GM21723 (cell line): ENCODE results near the gene PPP2R3B.
"Not testable (repeated sequence)": the region's sequence is repeated elsewhere in the genome, so short reads cannot be mapped to it uniquely, and the experiment has no call there.

Experiments used
- ATAC-seq: cut with Tn5 transposase; IDR thresholded peaks from one replicate; pipeline ENCODE4 v1.9.1; 2021; ENCODE audit warnings: mild to moderate bottlenecking, moderate library complexity; ENCODE audit not compliant: unreplicated experiment

PPP2R3B gene

DNA sequence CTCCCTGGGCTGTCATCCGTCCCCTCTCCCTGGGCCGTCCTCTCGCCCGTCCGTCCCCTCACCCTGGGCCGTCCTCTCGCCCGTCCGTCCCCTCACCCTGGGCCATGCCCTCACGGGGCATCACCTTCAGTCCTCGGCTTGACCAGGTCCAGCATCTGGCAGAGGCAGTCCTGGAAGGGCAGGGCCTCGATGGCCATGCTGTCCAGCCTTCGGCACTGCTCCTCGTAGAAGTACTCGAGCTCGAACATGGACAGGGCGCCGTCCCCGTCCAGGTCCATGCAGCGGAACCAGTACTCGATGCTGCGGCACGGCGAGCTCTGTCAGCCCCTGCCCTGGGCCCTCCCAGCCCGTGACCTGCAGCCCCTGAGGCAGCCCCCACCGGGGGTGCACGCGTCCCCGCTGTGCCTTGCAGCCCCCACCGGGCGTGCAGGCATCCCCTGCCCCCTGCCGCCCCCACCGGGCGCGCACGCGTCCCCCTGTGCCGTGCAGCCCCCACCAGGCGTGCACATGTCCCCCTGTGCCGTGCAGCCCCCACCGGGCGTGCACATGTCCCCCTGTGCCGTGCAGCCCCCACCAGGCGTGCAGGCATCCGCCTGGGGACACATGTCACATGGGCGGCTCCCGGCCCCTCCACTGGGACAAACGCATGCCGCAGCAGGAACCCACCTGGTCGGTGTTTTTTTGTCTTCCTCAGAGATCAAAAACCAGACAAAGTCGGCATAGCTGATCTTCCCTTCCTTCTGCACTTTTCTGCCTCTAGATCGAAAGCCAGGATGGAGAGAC is 45.9 kb downstream of the PPP2R3B start:
- ATAC-seq = no peak

DNA sequence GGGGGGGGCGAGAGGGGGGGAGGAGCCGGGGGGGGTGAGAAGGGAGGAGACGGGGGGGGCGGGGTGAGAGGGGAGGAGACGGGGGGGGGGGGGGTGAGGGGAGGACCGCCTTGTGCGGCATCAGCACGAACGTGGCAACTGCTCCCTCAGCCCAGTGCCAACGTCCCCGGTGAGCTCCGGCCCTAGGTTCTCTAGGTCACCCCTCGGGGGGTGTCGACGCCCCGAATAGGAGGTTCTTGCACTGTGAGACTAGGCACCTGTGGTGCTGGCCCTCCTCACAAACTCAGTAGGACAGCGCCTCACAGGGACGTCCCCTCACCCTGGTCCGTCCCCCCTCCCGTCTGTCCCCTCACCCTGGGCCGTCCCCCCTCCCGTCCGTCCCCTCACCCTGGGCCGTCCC is 46.6 kb downstream of the PPP2R3B start:
- no peak for ATAC-seq

DNA sequence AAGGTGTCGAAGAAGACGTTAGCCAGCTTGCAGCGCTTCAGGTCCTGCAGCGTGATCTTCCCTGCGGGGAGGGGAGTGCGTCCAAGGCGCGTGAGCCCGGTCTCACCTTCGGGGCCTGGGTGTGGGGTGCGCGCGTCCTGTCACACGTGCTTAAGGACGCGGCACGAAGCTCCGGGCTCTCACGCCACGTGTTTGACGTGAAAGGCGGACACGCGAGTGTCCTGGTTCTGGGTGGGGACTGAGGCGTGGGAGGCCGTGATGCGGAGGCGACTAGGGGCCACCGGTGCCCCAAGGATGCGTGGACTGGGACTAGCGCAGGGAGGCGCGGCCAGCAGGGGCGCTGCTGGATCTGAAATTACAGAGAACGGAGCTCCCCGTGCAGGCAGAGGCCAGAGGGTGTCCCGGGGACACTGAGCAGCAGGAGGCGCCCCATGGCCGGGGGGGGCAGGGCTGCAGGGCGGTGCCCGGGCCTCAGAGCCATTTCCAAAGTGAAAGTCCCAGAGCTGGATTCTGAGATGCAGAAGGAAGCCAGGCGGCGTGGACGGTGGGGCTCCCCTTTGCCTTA is 47.8 kb downstream of the PPP2R3B start:
- no peak for ATAC-seq

DNA sequence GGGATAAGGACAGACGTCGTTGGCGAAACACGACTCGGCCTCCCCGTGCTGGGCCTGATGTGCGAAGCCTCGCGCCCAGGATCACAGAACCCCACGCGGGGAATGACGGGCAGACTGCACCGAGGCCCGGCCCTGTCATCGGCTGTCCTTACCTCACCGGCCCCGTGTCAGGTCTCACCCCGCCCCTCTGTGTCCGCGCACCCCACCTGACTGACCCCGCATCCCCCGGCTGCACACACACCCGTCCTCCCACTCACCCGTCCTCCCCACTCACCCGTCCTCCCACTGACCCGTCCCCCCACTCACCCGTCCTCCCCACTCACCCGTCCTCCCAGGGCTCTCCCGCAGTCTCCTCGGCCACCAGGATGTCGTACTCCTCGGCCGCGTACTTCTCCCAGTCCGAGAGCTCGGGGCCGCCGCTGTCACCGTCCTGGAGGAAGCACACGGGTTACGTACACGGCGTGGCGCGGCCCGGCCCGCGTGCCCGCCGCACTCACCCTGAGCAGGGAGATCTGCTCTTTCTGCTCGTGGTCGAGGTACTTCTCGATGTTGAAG is 48.3 kb downstream of the PPP2R3B start:
- ATAC-seq = no peak

DNA sequence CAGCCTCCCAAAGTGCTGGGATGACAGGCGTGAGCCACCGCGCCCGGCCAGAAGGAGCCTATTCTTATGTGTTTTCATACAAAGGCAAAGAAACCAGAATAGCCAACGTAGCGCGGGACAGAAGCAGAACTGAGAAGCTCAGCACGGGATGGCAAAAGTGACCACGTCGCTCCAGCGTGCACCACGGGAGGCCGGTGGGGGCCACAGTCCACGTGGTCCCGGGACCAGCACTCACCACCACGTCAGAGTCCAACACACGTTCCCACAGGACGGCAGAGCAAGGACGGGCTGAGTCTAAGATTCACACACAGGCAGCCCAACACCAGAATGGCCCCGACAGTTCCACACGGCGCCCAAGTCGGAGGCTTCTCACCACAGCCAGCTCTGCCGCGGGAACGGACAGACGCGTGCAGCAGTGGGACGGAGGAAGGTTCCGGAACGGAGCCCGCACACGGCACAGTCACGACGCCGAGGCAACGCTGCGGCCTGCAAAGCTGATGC is 49.3 kb downstream of the PPP2R3B start:
- no peak for ATAC-seq

DNA sequence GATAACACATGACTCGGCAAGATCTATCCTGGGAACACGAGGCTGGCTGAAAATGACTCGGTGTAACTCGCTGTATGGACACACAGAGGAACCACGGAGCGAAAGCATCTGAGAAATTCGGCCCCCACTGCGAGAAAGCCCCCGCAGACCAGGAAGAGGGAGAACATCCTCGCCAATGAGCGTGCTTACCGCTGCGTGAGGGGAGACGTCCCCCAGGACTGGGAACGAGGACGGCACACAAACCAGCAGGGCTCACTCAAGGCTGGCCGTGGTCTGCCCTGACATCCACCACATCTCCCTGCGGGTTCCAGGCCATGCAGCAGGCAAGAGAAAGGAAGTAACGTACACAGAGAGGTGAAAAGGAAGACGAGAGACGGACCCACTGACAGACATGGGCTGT is 50.5 kb downstream of the PPP2R3B start:
- ATAC-seq = no peak

DNA sequence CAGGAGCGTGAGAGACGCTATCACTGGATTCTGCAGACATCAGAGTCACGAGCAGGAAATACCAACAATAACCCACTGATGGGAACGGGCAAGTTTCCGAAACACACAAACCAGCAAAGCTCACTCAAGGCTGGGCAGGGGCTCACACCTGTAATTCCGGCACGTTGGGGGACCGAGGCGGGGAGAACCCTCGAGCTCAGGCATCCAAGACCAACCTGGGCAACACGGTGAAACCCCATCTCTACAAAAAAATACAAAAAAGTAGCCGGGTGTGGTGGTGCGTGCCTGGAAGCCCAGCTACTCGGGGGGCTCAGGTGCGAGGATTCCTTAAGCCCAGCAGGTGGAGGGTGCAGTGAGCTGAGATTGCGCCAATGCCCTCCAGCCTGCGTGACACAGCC is 51.0 kb downstream of the PPP2R3B start:
- ATAC-seq = no peak

- ATAC-seq = no peak
Measured at GRCh38 chrX:334971-335757, 51.5 kb downstream of the PPP2R3B start.

DNA sequence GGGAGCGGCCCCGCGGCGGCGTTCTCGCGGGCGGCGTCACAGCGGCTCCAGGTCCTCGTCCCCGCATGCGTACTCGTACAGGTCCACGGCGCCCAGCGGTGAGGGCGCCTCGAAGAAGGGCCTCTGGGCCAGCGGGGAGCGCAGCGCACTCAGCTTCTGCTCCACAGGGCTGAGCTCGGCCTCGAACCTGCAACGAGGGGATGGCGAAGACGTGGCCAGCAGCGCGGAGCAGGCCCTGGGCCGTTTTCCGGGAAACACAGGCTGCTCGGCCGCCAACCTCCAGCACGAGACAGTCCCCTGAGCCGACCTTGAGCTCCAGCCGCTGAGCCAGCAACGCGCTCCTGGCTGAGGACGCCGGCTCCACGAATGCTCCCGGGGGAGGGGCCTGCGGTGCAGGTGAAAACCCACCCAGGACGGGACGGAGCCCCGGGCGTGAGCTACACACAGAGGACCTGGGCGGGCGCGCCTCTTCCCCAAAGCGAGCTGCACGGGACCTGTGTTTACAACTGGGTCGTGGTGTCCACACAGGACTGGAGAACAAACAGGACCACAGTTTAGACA is 52.3 kb downstream of the PPP2R3B start:
- ATAC-seq = no peak

DNA sequence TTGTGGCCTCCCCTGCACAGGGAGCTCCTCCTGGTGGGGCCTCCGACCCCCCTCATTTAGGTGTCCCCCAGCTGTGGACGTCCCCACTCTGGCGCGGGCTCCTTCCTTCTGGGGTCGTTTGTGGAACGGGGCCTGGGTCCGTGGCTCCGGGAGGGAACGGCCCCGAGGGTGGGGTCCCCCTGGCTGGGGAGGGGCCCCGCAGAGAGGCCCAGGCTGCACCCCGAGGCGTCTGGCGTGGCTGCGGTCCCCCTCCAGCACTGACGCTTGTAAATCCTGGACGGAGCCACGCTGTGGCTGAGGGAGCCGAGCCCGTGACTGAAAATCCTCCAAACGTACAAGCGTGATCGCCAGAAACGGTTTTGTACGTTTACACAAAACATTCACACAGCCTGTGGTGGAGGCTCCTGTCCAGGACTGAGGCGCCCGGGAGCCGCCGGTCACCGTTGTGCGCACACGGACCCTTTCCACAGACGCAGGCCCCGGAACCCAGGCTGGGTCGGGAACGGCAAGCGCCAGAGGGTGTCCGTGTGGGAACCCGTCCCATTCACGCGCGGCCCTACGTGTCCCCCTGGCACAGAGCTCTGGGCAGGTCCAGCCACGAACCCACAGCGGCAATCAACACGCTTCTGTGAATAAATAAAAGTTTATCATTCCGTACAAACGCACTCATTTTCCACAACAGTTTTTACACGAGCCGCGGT is 52.9 kb downstream of the PPP2R3B start:
- no peak for ATAC-seq

DNA sequence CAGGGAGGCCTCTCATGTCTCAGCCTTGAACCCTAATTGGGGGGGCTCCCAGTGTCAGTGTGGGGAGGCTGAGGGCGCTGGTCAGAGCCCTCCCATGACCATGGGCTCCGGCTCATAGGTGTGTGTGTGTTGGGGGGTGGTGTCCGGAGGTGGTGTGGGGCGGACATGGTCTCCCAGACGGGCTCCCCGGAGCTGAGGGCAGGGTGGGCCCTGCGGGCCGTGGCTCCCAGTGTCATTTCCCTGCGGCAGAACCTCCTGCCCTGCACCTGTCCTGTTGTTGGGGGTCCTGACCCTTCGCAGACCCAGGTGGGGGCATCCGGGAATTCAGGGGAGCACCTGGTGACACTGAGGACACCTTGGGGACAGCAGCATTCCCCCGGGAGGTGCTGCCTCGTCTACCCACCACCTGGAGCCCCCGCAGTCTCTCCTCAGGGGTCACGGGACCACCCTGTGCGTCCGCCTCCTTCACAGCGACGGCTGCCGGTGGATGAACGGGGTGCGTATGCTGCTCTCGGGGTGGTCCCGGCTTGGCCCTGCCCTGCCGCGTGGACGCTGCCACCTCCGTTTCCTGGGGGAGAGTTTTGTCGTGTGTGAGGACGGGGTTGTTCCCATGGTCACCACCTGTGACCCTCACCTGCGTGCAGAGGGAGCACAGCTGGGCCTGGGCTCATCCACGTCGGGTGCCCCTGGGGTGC is 53.6 kb downstream of the PPP2R3B start:
- ATAC-seq = no peak

- no peak for ATAC-seq
Measured at GRCh38 chrX:332496-332860, 54.2 kb downstream of the PPP2R3B start.

DNA sequence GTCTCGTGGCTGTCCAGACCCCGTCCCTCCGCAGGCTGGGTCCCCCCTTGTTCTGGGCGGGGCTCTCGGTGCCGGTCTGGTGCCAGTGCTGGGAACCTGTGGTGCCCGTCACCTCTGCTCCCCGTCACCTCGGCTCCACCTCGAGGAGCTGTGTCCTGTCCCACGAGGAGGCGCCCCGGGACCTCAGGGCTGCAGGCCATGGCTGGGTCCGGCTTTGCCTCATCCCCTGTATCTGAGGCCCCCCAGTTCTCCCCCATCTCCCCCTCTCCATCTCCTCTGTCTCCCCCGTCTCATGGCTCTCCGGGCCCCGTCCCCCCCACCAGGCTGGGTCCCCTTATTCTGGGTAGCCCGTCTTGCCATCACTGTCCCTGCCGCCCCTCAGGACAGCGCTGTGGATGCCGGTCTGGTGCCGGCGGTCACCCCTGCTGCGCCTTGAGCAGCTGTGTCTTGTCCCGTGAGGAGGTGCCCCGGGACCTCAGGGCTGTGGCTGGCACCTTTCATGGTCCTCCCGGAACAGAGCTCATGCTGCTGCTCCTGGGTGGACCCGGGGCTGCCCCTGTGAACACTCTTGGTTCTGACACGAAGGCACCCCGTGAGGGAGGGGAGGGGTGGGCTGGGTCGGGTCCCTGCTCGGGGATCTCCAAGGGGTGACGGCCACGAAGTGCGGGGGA is 54.7 kb downstream of the PPP2R3B start:
- ATAC-seq = no peak

DNA sequence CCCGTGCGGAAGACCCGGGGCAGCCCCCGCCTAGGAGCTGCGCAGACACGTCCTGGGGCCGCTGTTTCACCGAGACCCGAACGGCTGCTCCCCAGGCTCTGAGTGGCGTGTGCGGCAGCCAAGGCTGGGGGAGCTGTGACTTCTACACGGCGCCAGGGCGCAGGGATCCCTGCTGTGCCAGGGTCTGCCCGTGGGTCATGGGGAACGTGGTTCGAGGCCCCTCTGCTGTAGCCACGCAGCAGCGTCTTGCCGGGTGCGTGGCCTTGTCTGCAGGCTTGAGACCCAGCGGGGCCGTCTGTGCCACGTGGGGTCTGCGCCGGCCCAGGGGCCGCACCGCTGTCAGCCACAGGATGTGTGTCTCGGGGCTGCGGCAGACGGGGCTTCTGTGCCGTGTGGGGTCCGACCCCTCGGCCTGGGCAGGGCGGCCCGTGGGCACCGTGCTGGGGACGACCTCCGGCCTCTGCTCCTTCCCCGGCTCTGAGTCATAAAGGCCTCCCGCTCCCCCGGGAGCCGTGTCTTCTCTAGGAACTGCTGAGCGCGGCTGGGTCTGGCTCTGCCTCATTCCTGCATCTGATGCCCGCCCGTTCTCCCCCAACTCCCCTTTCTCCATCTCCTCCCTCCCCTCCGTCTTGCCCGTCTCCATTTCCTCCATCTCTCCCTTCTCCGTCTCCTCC is 55.4 kb downstream of the PPP2R3B start:
- no peak for ATAC-seq

- no peak for ATAC-seq
Measured at GRCh38 chrX:330726-331150, 56.0 kb downstream of the PPP2R3B start.

- not testable (repeated sequence) for ATAC-seq
Measured at GRCh38 chrX:330141-330725, 56.5 kb downstream of the PPP2R3B start.

DNA sequence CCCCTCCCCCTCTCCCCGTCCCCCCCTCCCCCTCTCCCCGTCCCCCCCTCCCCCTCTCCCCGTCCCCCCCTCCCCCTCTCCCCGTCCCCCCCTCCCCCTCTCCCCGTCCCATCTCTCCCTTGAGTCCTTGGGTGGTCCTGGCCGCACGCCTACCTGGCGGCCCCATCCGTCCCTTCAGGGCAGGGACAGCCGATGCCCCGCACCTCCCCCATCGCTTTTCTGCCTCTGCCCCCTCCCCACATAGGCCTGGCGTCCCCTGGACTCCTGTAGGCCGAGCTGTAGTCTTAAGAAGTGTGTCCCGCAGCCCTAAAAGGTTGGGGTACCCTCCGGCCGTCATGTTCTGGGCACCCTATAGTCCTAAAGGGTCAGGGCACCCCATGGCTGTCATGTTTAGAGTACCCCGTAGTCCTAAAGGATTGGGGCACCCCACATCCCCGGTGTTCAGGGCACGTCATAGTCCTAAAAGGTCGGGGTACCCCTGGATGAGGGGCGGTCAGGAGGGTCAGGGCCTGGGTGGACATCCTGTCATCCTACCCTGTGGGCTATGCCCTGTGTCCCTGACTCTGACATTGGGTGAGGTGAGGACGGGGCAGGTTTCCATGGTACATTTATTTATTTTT is 57.3 kb downstream of the PPP2R3B start:
- no peak for ATAC-seq

DNA sequence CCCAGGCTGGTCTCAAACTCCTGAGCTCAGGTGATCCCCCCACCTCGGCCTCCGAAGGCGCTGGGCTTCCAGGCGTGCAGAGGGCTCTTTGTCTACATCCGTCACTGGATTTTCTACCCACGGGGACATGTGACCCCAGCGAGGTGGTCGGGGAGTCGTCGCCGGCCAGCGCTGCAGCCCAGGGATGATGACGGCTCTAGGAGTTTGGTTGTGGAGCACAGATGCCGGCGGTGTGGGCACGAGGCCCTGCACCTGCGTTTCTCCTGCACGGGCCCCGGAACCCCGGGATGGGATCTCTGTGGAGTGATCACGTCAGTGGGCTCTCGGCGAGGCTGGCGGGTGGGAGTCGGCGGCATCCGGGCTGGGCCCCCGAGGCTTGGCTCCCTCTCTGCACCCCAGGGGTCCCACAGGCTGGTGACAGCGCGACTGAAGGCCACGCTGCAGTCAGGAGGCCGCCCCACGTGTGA is 59.0 kb downstream of the PPP2R3B start:
- ATAC-seq = no peak
